Neutrophil (primary cell): Measurements from ENCODE around the gene RDH16.

Source experiments
- H3K27ac ChIP-seq: fragments of 200-600 bp; sonication (generic); 2 replicates; pipeline ENCODE4 v1.5.1; 2016; ENCODE audit warnings: mild to moderate bottlenecking, moderate library complexity
- H3K27me3 ChIP-seq: fragments of 200-600 bp; sonication (generic); 2 replicates; pipeline ENCODE4 v1.6.0; 2016; ENCODE audit warnings: mild to moderate bottlenecking
- H3K36me3 ChIP-seq: fragments of 200-600 bp; sonication (generic); 2 replicates; pipeline ENCODE4 v1.5.1; 2017
- H3K4me1 ChIP-seq, 2 experiments: fragments of 200-600 bp in 1 of 2; sonication (generic) in 1 of 2; 1 replicate in 1 of 2; 2 replicates in 1 of 2; pipeline versions ENCODE4 v1.5.1 to v1.6.1; 2013 to 2016; ENCODE audit warnings: low read depth in 1 of 2, low read length in 1 of 2, mild to moderate bottlenecking in 1 of 2, moderate library complexity in 1 of 2; ENCODE audit not compliant: control insufficient read depth in 1 of 2, insufficient read depth in 1 of 2
- H3K4me3 ChIP-seq, 2 experiments: fragments of 200-600 bp in 1 of 2; sonication (generic) in 1 of 2; 1 replicate in 1 of 2; 2 replicates in 1 of 2; pipeline ENCODE4 v1.5.1; 2013 to 2016; ENCODE audit warnings: low read depth in 1 of 2, low read length in 1 of 2, mild to moderate bottlenecking in 1 of 2, moderate library complexity in 1 of 2
- H3K9me3 ChIP-seq: fragments of 200-600 bp; sonication (generic); 2 replicates; pipeline ENCODE4 v1.5.1; 2016
- CTCF ChIP-seq: fragments of 200-600 bp; sonication (generic); IDR thresholded peaks from 2 replicates; pipeline ENCODE4 v1.5.1; 2016; ENCODE audit warnings: antibody characterized with exemption

RDH16 gene

GRCh38 chr12:57001448-57001906 is 44.1 kb upstream of the RDH16 start:
- Histone ChIP-seq H3K9me3 (no peaks in the 10 kb centered on the region), H3K27me3 (peaks cover 10% of the 10 kb centered on the region), H3K27ac (no peak overlapping the region), H3K4me1 (peaks cover 6 to 9% of the 10 kb centered on the region in 2 experiments), H3K36me3 (peaks cover 22% of the 10 kb centered on the region), H3K4me3 (no peak overlapping the region)
- peak; percentile 45 for TF ChIP-seq CTCF

DNA sequence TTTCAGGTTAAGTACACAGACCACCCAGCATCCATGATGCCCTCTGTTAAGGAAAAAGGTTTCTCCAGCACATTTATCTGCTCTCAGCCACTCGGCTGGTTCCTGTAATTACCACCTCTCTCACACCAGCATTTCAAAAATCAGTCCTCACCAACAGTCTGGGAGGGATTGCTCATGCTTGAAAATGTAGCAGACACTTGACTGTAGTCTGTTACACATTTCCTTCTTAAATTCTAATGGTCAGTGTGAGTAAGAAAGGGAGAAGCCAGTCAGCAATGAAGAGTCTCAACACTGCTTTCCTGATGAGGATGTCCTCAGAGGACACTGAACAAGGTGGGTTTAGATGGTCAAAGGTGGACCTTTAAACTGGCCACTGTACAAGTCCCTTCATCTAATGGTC is 43.0 kb upstream of the RDH16 start:
- no peak for TF ChIP-seq CTCF
- Histone ChIP-seq H3K4me3 (no peak overlapping the region), H3K9me3 (no peaks in the 10 kb centered on the region), H3K36me3 (peaks cover 22% of the 10 kb centered on the region), H3K27ac (no peak overlapping the region), H3K4me1 (peaks cover under 1% of the 10 kb centered on the region in 2 experiments), H3K27me3 (peaks cover 1% of the 10 kb centered on the region)

- Histone ChIP-seq H3K27ac (no peak overlapping the region), H3K36me3 (peaks cover 22% of the 10 kb centered on the region)
Observed at GRCh38 chr12:56999456-56999855, 42.0 kb upstream of the RDH16 start.

GRCh38 chr12:56998981-56999380 is 41.6 kb upstream of the RDH16 start:
- no peak for TF ChIP-seq CTCF
- Histone ChIP-seq H3K36me3 (peaks cover 18% of the 10 kb centered on the region), H3K27me3 (no peaks in the 10 kb centered on the region), H3K27ac (no peak overlapping the region), H3K4me3 (no peak overlapping the region), H3K9me3 (no peaks in the 10 kb centered on the region), H3K4me1 (no peaks in the 10 kb centered on the region)

More at GRCh38 chr12:56999456-56999855, 42.0 kb upstream of the RDH16 start:
- no peaks in the 10 kb centered on the region for H3K4me1 ChIP-seq
- H3K9me3 ChIP-seq = no peaks in the 10 kb centered on the region
- TF ChIP-seq CTCF = no peak
- no peak overlapping the region for H3K4me3 ChIP-seq
- H3K27me3 ChIP-seq = no peaks in the 10 kb centered on the region

DNA sequence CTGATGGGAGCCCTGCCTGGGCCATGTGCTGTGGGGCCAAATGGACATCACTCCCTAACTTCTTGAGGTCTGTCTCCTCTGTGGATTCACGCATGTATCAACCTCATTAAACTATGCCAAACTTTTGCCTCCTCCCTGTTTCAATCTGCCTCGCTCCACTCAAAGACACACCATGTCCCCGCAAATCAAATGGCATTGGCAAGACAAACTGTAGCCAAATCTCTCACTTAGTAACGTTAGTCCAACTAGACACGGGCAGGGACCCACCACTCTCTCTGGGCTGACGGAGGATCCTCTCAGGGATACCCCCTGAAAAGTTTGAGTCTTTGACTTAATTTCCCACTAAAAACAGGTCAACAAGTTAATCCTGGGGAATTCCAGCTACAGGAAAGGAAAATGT is 40.9 kb upstream of the RDH16 start:
- peaks cover 11% of the 10 kb centered on the region for H3K36me3 ChIP-seq
- no peaks in the 10 kb centered on the region for H3K4me1 ChIP-seq
- no peak overlapping the region for H3K4me3 ChIP-seq
- TF ChIP-seq CTCF = no peak
- no peaks in the 10 kb centered on the region for H3K9me3 ChIP-seq
- no peak overlapping the region for H3K27ac ChIP-seq
- no peaks in the 10 kb centered on the region for H3K27me3 ChIP-seq
